Measurements from ENCODE around the gene ATPAF1.

Gene ATPAF1

GRCh38 chr1:46613661-46614603 lies 54.2 kb downstream of the ATPAF1 start:
- peak; percentile 67 for DNase-seq

GRCh38 chr1:46612937-46613660 lies 55.1 kb downstream of the ATPAF1 start:
- no peak for DNase-seq

GRCh38 chr1:46611691-46612221 lies 56.4 kb downstream of the ATPAF1 start:
- DNase-seq = no peak

GRCh38 chr1:46607345-46608130 lies 60.6 kb downstream of the ATPAF1 start:
- no peak for DNase-seq

GRCh38 chr1:46606255-46606965 lies 61.8 kb downstream of the ATPAF1 start:
- DNase-seq = no peak

- DNase-seq = peak; percentile 43
Observed at GRCh38 chr1:46605232-46605631, 62.9 kb downstream of the ATPAF1 start.

- peak; percentile 100 for DNase-seq
Observed at GRCh38 chr1:46603858-46604549, 64.2 kb downstream of the ATPAF1 start, which contains the start of gene MKNK1. Gene MKNK1 (minus strand): TSS chr1:46604268. CDS start chr1:46583327, 20,941 bp downstream.

- DNase-seq = no peak
Observed at GRCh38 chr1:46603481-46603857, 64.7 kb downstream of the ATPAF1 start.

- DNase-seq = no peak
Observed at GRCh38 chr1:46601257-46602007, 66.7 kb downstream of the ATPAF1 start.

- no peak for DNase-seq
Observed at GRCh38 chr1:46599059-46599970, 68.8 kb downstream of the ATPAF1 start.

GRCh38 chr1:46596846-46597245 lies 71.3 kb downstream of the ATPAF1 start:
- no peak for DNase-seq

GRCh38 chr1:46596036-46596435 lies 72.1 kb downstream of the ATPAF1 start:
- DNase-seq = no peak

- DNase-seq = peak; percentile 45
Observed at GRCh38 chr1:46595127-46595526, 73.0 kb downstream of the ATPAF1 start.

GRCh38 chr1:46594063-46594462 lies 74.1 kb downstream of the ATPAF1 start:
- no peak for DNase-seq

- DNase-seq = no peak
Observed at GRCh38 chr1:46592823-46593222, 75.3 kb downstream of the ATPAF1 start.

- no peak for DNase-seq
Observed at GRCh38 chr1:46589529-46589928, 78.6 kb downstream of the ATPAF1 start.

GRCh38 chr1:46587069-46587468 lies 81.1 kb downstream of the ATPAF1 start:
- DNase-seq = no peak

GRCh38 chr1:46585312-46585938 lies 82.7 kb downstream of the ATPAF1 start:
- no peak for DNase-seq

- DNase-seq = no peak
Observed at GRCh38 chr1:46583494-46583893, 84.7 kb downstream of the ATPAF1 start.

Data from CD4-positive, alpha-beta T cell treated with Interleukin-6 for 4 hours (primary cell).